CD14-positive monocyte (primary cell): ENCODE measurements around the gene RLN3. TPM values are rescaled to one million over a fixed set of nuclear protein-coding genes. Genes with fewer than 3 reads are reported as not detected.
A peak's percentile ranks its signal among the peaks of the same experiment; 100 is the strongest.

ENCODE experiments used
- DNase-seq, 3 donors: peaks; one replicate each; pipeline ENCODE4 v3.0.0-alpha.2; 2011 to 2022
- H2AFZ ChIP-seq: 2 replicates; pipeline ENCODE4 v1.6.0; 2012; ENCODE audit warnings: mild to moderate bottlenecking, low read depth, low read length, inconsistent platforms; ENCODE audit not compliant: insufficient read depth, poor library complexity, severe bottlenecking
- H3K27ac ChIP-seq, 2 donors: 1 replicate in 1 of 2; 2 replicates in 1 of 2; pipeline ENCODE4 v1.5.1; 2012 to 2013; ENCODE audit warnings: low read length in 2 of 2, control low read depth in 1 of 2, inconsistent platforms in 1 of 2, low read depth in 1 of 2, mild to moderate bottlenecking in 1 of 2
- H3K27me3 ChIP-seq, 2 donors: one replicate each; pipeline versions ENCODE4 v1.6.0 to v1.6.1; 2011 to 2013; ENCODE audit warnings: low read length in 2 of 2; ENCODE audit not compliant: control insufficient read depth in 2 of 2, insufficient read depth in 2 of 2
- H3K36me3 ChIP-seq, 2 donors: replicated peaks in 1 of 2; 1 replicate in 1 of 2; 2 replicates in 1 of 2; pipeline versions ENCODE4 v1.5.1 to v1.6.1; 2012 to 2013; ENCODE audit warnings: low read length in 2 of 2, control low read depth in 1 of 2, inconsistent platforms in 1 of 2, mild to moderate bottlenecking in 1 of 2; ENCODE audit not compliant: insufficient read depth in 2 of 2, control insufficient read depth in 1 of 2
- H3K4me1 ChIP-seq, 2 donors: 1 replicate in 1 of 2; 2 replicates in 1 of 2; pipeline versions ENCODE4 v1.5.1 to v1.6.1; 2012 to 2013; ENCODE audit warnings: low read length in 2 of 2, control low read depth in 1 of 2, inconsistent platforms in 1 of 2, mild to moderate bottlenecking in 1 of 2, moderate library complexity in 1 of 2; ENCODE audit not compliant: insufficient read depth in 2 of 2, control insufficient read depth in 1 of 2
- H3K4me2 ChIP-seq: replicated peaks from 2 replicates; pipeline ENCODE3; 2012; ENCODE audit warnings: low read length, moderate library complexity, mild to moderate bottlenecking; ENCODE audit not compliant: poor library complexity, severe bottlenecking; ENCODE audit errors: extremely low read depth
- H3K4me3 ChIP-seq, 3 experiments: fragments of 200-600 bp in 1 of 3; sonication (generic) in 1 of 3; replicated peaks in 1 of 3; 1 replicate in 2 of 3; 2 replicates in 1 of 3; pipeline ENCODE4 v1.5.1; 2011 to 2013; ENCODE audit warnings: low read length in 3 of 3, mild to moderate bottlenecking in 3 of 3, control low read depth in 2 of 3, low read depth in 2 of 3, inconsistent platforms in 1 of 3, moderate library complexity in 1 of 3
- H3K79me2 ChIP-seq: 2 replicates; pipeline ENCODE4 v1.6.0; 2012; ENCODE audit warnings: mild to moderate bottlenecking, control low read depth, inconsistent platforms, low read length, moderate library complexity; ENCODE audit not compliant: insufficient read depth
- H3K9ac ChIP-seq: 2 replicates; pipeline ENCODE4 v1.6.0; 2017; ENCODE audit warnings: low read length, mild to moderate bottlenecking; ENCODE audit not compliant: insufficient read depth, poor library complexity, severe bottlenecking
- H3K9me3 ChIP-seq, 2 donors: replicated peaks in 1 of 2; 1 replicate in 1 of 2; 2 replicates in 1 of 2; pipeline versions ENCODE4 v1.5.1 to v1.6.1; 2012 to 2013; ENCODE audit warnings: low read length in 2 of 2, control low read depth in 1 of 2; ENCODE audit not compliant: control insufficient read depth in 1 of 2, insufficient read depth in 1 of 2
- H4K20me1 ChIP-seq: 2 replicates; pipeline ENCODE4 v1.6.0; 2012; ENCODE audit warnings: mild to moderate bottlenecking, low read length, control low read depth, moderate library complexity; ENCODE audit not compliant: insufficient read depth
- H3K27ac Mint-ChIP-seq, 7 donors: one replicate each; pipeline ENCODE4 v1.8.0; 2020; ENCODE audit warnings: mild to moderate bottlenecking in 7 of 7, mixed read lengths in 7 of 7, moderate library complexity in 6 of 7, inconsistent platforms in 2 of 7
- H3K27me3 Mint-ChIP-seq, 3 donors: one replicate each; pipeline ENCODE4 v1.8.0; 2021 to 2022; ENCODE audit warnings: low read depth in 3 of 3, mild to moderate bottlenecking in 3 of 3, mixed read lengths in 3 of 3, moderate library complexity in 3 of 3, inconsistent platforms in 1 of 3
- H3K36me3 Mint-ChIP-seq, 2 donors: one replicate each; pipeline ENCODE4 v1.8.0; 2020; ENCODE audit warnings: mixed read lengths in 2 of 2, inconsistent platforms in 1 of 2, mild to moderate bottlenecking in 1 of 2
- H3K4me1 Mint-ChIP-seq: one replicate; pipeline ENCODE4 v1.8.0; 2020; ENCODE audit warnings: mild to moderate bottlenecking, mixed read lengths
- H3K4me3 Mint-ChIP-seq, 2 donors: one replicate each; pipeline ENCODE4 v1.8.0; 2020; ENCODE audit warnings: mild to moderate bottlenecking in 2 of 2, mixed read lengths in 2 of 2, moderate library complexity in 1 of 2
- H3K9me3 Mint-ChIP-seq, 7 donors: one replicate each; pipeline ENCODE4 v1.8.0; 2020 to 2022; ENCODE audit warnings: mixed read lengths in 7 of 7, mild to moderate bottlenecking in 6 of 7, moderate library complexity in 6 of 7, inconsistent platforms in 2 of 7
- WGBS: methylation state at CpG from one replicate; pipeline ENCODE4 v1.1.5; 2013; ENCODE audit warnings: missing lambda C conversion rate; ENCODE audit not compliant: insufficient coverage; 5-methylcytosine and 5-hydroxymethylcytosine counted together
- intact Hi-C, 2 donors: fragments of 100-400 bp; cut with micrococcal nuclease; formaldehyde crosslinking; loops; one replicate each; pipeline versions ENCODE4 v1.15.0 to v1.15.1; 2023
- polyA plus RNA-seq, 3 donors: library from polyadenylated mRNA; depleted of rRNA in 1 of 3; unstranded in 2 of 3; stranded (reverse) in 1 of 3; fragments of 300-500 nt in 2 of 3; fragments of >200 nt in 1 of 3; fragmentation: Illumina TruSeq in 2 of 3; gene quantifications; 1 replicate in 2 of 3; 2 replicates in 1 of 3; pipeline ENCODE4 v1.2.3, GENCODE V29; 2012 to 2021
- TF ChIP-seq, protein P1 (sequence below): fragments of 200-600 bp; IDR thresholded peaks from one replicate; pipeline ENCODE4 v1.8.0; 2022; ENCODE audit warnings: antibody characterized with exemption, mild to moderate bottlenecking

Gene RLN3
- polyA plus RNA-seq, 3 donors = not detected

DNA sequence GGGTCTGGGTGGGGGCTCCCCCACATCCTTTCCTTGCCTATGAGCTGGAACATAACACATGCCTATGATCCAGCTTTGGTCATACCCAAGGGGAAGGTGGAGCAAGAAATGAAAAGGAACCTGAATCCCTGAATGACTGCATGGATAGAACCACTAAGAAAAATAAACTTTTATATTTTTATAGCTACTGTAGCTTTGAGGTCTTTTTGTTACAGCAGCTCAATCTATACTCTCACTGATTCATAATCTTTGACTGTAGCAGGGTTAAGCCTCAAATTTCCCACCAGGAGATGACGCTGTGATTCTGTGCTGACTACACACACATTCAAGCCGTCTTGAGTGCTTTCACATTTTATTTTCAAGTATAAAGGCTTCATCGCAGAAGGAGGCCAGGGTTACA, 25.1 kb downstream of the RLN3 start:
- Mint-ChIP-seq H3K4me1 (peaks cover 12% of the 10 kb centered on the region), H3K36me3 (peaks cover 44 to 50% of the 10 kb centered on the region in 2 donors), H3K4me3 (no peak overlapping the region), H3K27me3 (peaks cover 36 to 42% (median 39%) of the 10 kb centered on the region in 3 donors), H3K9me3 (peaks cover 5 to 13% (median 10%) of the 10 kb centered on the region in 7 donors), H3K27ac (peak overlapping the region in 1 of 7 donors; percentile 9)
- intact Hi-C loops = no loop called here
- Histone ChIP-seq H4K20me1 (peaks cover 8% of the 10 kb centered on the region), H3K36me3 (peaks cover 37 to 49% of the 10 kb centered on the region in 2 donors), H3K9ac (no peak overlapping the region), H3K4me2 (no peak overlapping the region), H3K27me3 (peaks cover 4 to 23% of the 10 kb centered on the region in 2 donors), H3K79me2 (no peaks in the 10 kb centered on the region), H3K4me1 (peaks cover 4 to 5% of the 10 kb centered on the region in 2 donors), H3K27ac (no peak overlapping the region), H3K4me3 (no peak overlapping the region), H2AFZ (no peak overlapping the region), H3K9me3 (peaks cover 5 to 10% of the 10 kb centered on the region in 2 donors)
- 96% methylated on average over 3 of the region's 3 CpGs for WGBS
- TF ChIP-seq, protein P1, sequence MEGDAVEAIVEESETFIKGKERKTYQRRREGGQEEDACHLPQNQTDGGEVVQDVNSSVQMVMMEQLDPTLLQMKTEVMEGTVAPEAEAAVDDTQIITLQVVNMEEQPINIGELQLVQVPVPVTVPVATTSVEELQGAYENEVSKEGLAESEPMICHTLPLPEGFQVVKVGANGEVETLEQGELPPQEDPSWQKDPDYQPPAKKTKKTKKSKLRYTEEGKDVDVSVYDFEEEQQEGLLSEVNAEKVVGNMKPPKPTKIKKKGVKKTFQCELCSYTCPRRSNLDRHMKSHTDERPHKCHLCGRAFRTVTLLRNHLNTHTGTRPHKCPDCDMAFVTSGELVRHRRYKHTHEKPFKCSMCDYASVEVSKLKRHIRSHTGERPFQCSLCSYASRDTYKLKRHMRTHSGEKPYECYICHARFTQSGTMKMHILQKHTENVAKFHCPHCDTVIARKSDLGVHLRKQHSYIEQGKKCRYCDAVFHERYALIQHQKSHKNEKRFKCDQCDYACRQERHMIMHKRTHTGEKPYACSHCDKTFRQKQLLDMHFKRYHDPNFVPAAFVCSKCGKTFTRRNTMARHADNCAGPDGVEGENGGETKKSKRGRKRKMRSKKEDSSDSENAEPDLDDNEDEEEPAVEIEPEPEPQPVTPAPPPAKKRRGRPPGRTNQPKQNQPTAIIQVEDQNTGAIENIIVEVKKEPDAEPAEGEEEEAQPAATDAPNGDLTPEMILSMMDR = no peak
- DNase-seq = no peak

DNA sequence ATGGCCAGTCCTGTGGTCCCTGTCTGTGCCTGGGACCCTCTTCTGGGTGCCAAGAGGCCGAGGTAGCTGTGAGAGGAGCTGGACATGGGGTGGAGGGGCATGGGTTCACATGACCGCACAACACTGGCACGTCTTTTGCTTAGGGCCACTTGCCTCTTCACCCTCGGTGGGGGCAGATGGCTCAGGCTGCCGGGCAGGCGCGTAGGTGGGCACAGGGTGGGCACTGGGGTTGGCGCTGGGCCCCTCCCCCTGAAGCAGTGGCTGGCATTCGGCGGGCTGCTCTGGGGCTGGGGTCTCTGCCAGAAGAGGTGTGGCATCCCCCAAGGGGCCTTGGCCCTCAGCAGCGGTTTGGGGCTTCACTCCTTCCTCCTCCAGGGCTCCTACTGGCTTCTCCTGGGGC, 25.6 kb downstream of the RLN3 start:
- peaks cover 16% of the 10 kb centered on the region for H3K4me1 Mint-ChIP-seq
- no peak overlapping the region for H3K27ac Mint-ChIP-seq
- Histone ChIP-seq H3K4me2 (no peak overlapping the region), H3K4me3 (no peak overlapping the region), H3K4me1 (peaks cover 5 to 6% of the 10 kb centered on the region in 2 donors), H4K20me1 (peaks cover 8% of the 10 kb centered on the region), H3K9me3 (peaks cover 5 to 10% of the 10 kb centered on the region in 2 donors), H2AFZ (no peak overlapping the region), H3K9ac (no peak overlapping the region), H3K27me3 (peaks cover 9 to 28% of the 10 kb centered on the region in 2 donors), H3K36me3 (peaks cover 37 to 46% of the 10 kb centered on the region in 2 donors), H3K79me2 (no peaks in the 10 kb centered on the region), H3K27ac (no peak overlapping the region)
- peaks cover 44 to 45% of the 10 kb centered on the region in 2 donors for H3K36me3 Mint-ChIP-seq
- DNase-seq = no peak
- intact Hi-C loops = no loop called here
- H3K27me3 Mint-ChIP-seq = peaks cover 40 to 46% (median 43%) of the 10 kb centered on the region in 3 donors
- peaks cover 5 to 16% (median 10%) of the 10 kb centered on the region in 7 donors for H3K9me3 Mint-ChIP-seq
- TF ChIP-seq, protein P1 = no peak
- no peak overlapping the region for H3K4me3 Mint-ChIP-seq
- WGBS = 94% methylated on average over 11 of the region's 11 CpGs
